Measurements from ENCODE around the gene HSD17B1. TPM values are rescaled to one million over a fixed set of nuclear protein-coding genes. Genes with fewer than 3 reads are reported as not detected.

The HSD17B1 gene
- total RNA-seq, 1 donor from 2014 or later = 2.0 TPM

DNA sequence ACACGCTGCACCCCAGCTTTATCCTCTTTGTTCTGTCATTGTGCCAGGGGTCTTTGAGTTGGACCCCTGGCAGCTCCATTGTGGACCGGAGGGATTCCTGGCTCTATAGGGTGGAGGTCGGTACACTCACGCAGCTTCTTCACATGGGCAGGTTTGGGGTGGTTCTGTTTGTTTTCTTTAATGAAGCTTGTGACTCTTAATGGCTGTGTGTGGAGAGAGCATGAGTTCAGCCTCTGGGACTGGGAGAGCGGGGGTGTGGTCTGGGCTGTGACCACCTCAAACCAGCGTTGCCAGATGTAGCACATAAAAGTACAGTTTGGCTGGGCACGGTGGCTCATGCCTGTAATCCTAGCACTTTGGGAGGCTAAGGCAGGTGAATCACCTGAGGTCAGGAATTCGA, 37.9 kb upstream of the HSD17B1 start:
- intact Hi-C loops (cut with DNase I) = loop anchor here (5.0 kb wide), 3 partner anchors 58 to 193 kb away; partner anchors contain the start of gene ATP6V0A1
- peaks cover 0 to 19% of the 10 kb centered on the region in 2 donors for H3K36me3 ChIP-seq
- no peak for DNase-seq (ENCODE audit: extremely low spot score in 2 of 2)
- H3K27ac ChIP-seq = peak overlapping the region; percentile 80
- TF ChIP-seq, protein P1, sequence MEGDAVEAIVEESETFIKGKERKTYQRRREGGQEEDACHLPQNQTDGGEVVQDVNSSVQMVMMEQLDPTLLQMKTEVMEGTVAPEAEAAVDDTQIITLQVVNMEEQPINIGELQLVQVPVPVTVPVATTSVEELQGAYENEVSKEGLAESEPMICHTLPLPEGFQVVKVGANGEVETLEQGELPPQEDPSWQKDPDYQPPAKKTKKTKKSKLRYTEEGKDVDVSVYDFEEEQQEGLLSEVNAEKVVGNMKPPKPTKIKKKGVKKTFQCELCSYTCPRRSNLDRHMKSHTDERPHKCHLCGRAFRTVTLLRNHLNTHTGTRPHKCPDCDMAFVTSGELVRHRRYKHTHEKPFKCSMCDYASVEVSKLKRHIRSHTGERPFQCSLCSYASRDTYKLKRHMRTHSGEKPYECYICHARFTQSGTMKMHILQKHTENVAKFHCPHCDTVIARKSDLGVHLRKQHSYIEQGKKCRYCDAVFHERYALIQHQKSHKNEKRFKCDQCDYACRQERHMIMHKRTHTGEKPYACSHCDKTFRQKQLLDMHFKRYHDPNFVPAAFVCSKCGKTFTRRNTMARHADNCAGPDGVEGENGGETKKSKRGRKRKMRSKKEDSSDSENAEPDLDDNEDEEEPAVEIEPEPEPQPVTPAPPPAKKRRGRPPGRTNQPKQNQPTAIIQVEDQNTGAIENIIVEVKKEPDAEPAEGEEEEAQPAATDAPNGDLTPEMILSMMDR (IDR thresholded peaks at IDR 0.05) = no peak
- TF ChIP-seq POLR2AphosphoS5 (IDR thresholded peaks at IDR 0.05; ENCODE audit: insufficient read depth in 1 of 2, low read depth in 1 of 2) (no peak), POLR2A (IDR thresholded peaks at IDR 0.05) (no peak)
- H3K27me3 ChIP-seq = no peaks in the 10 kb centered on the region
- H3K4me1 ChIP-seq = peaks cover 61% of the 10 kb centered on the region
- no peak overlapping the region for H3K4me3 ChIP-seq
- no peaks in the 10 kb centered on the region for H3K9me3 ChIP-seq

DNA sequence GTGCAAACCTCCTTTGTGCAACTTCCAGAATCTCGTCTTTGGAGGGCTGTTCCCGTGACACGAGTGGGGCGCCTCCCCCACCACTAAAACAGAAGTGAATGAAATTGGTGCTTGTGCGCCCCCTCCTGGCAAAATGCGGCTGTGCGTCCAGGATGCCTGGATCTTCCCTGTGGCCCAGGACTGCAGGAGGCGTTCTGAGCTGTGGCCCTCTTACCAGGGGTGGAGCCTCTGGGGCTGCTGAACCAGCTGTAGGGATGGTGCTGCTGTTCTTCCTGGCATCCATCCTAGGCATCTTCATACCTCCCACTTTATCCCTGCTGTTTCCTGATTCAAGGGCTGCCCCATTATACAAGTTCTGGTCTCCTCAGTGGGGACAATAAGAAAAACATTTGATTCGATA, 35.2 kb upstream of the HSD17B1 start:
- Histone ChIP-seq H3K4me3 (no peak overlapping the region), H3K27ac (peak overlapping the region; percentile 95), H3K9me3 (no peaks in the 10 kb centered on the region), H3K27me3 (no peaks in the 10 kb centered on the region), H3K36me3 (peaks cover 0 to 19% of the 10 kb centered on the region in 2 donors), H3K4me1 (peaks cover 85% of the 10 kb centered on the region)
- DNase-seq (ENCODE audit: extremely low spot score in 2 of 2) = no peak
- TF ChIP-seq, protein P1 (IDR thresholded peaks at IDR 0.05) = peak; percentile 89 to 96 (median 94)
- peak; percentile 60 to 72 for TF ChIP-seq POLR2AphosphoS5 (IDR thresholded peaks at IDR 0.05; ENCODE audit: insufficient read depth in 1 of 2, low read depth in 1 of 2)
- no peak for TF ChIP-seq POLR2A (IDR thresholded peaks at IDR 0.05)
- intact Hi-C loops (cut with DNase I) = loop anchor here (5.0 kb wide), 2 partner anchors 60 to 110 kb away; partner anchors contain the start of gene ATP6V0A1

DNA sequence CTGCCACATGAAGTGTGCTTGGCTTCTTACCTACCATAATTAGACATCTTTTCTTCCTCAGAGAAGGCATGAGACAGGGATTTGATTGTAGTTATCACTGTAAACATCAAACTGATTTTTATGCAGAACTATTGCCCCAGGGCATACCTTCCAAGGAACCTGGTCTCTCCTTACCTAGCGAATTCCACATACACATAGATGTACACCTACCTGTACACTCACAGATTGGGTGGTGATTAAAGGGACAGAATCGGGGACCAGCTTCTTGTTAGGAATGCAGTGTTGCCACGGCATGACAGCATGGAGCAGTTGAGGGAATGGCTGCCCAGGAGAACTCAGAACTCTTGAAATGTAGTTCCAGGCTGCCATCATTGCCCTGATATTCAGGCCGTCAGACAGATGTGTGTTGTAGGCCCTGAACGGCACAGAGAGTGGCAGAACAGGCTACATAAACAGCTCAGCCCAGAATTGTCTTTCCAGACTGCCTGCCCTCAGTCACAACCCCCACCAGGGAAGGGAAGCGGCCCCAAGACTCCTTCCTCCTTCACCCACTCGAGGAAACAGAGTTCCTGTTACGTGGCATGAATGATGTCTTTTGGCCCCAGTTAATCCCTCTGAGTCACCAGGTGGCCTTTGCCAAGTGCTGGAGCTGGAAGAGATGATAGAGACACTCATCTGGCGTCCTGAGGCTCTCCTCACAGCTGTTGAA, 34.5 kb upstream of the HSD17B1 start:
- peaks cover 85% of the 10 kb centered on the region for H3K4me1 ChIP-seq
- peak in 1 of 2 donors; percentile 97 for DNase-seq (ENCODE audit: extremely low spot score in 2 of 2)
- peak overlapping the region; percentile 95 for H3K27ac ChIP-seq
- peaks cover 0 to 19% of the 10 kb centered on the region in 2 donors for H3K36me3 ChIP-seq
- intact Hi-C loops (cut with DNase I) = loop anchor here (5.0 kb wide), 2 partner anchors 61 to 111 kb away; partner anchors contain the start of gene ATP6V0A1
- H3K4me3 ChIP-seq = peak overlapping the region in 1 of 2 donors; percentile 2
- TF ChIP-seq POLR2A (IDR thresholded peaks at IDR 0.05) = no peak
- peak; percentile 54 to 84 for TF ChIP-seq POLR2AphosphoS5 (IDR thresholded peaks at IDR 0.05; ENCODE audit: insufficient read depth in 1 of 2, low read depth in 1 of 2)
- H3K9me3 ChIP-seq = no peaks in the 10 kb centered on the region
- H3K27me3 ChIP-seq = no peaks in the 10 kb centered on the region

DNA sequence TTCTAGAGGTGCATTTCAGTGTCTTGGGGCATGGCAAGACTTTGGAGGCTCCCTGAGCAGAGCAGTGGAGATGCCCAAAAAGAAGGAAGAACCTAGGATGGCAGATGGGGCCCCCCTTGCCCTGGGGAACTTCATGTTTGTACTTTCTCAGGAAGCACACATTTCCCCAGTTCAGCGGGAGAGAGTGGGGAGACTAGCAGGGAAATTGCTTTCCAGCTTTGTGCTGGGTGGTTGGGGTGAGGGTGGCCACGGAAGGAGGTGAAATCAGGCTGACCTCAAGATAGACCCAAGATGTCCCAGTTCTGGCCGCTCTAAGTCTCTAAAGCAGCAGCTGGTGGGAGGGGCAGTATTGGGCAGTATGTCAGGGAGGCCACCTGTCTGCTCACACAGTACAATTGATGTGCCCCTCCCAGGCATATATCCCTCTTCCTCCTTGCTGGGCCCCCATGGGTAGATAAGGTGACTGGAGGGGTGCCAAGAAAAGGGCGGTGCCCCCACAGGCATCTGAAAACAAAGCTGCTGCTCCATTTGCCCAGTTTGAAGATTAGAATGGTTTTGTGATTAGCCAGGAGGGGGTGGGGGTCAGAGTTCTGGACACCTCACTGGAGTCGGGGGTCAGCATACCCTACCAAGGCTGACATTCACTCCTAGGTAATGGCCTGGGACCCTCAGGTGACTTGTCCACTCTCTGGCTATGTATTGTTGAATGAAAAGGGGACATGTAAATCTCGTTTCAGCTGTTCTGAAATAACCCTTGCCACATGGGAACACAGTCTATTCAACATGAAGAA, 33.8 kb upstream of the HSD17B1 start:
- TF ChIP-seq, protein P1 (IDR thresholded peaks at IDR 0.05) = no peak
- no peak for TF ChIP-seq POLR2A (IDR thresholded peaks at IDR 0.05)
- TF ChIP-seq POLR2AphosphoS5 (IDR thresholded peaks at IDR 0.05; ENCODE audit: insufficient read depth in 1 of 2, low read depth in 1 of 2) = peak in 1 of 2 donors; percentile 25
- no peak for DNase-seq (ENCODE audit: extremely low spot score in 2 of 2)
- intact Hi-C loops (cut with DNase I) = loop anchor here (5.0 kb wide), 2 partner anchors 62 to 112 kb away; partner anchors contain the start of gene ATP6V0A1
- H3K4me3 ChIP-seq = no peak overlapping the region
- H3K27ac ChIP-seq = peak overlapping the region; percentile 95
- H3K27me3 ChIP-seq = no peaks in the 10 kb centered on the region
- H3K4me1 ChIP-seq = peaks cover 78% of the 10 kb centered on the region
- H3K36me3 ChIP-seq = peaks cover 0 to 15% of the 10 kb centered on the region in 2 donors
- no peaks in the 10 kb centered on the region for H3K9me3 ChIP-seq
